HUDEP-2 (cell line): Measurements from ENCODE around the gene MED16.
A peak's percentile ranks its signal among the peaks of the same experiment; 100 is the strongest.
"Not testable (repeated sequence)": the region's sequence is repeated elsewhere in the genome, so short reads cannot be mapped to it uniquely, and the experiment has no call there.

ENCODE experiments used
- DNase-seq, 76 experiments: peaks; one replicate each; lab custom pipeline; 2025; ENCODE audit not compliant: unreplicated experiment in 76 of 76; lab: John Stamatoyannopoulos, UW

Gene MED16

DNA sequence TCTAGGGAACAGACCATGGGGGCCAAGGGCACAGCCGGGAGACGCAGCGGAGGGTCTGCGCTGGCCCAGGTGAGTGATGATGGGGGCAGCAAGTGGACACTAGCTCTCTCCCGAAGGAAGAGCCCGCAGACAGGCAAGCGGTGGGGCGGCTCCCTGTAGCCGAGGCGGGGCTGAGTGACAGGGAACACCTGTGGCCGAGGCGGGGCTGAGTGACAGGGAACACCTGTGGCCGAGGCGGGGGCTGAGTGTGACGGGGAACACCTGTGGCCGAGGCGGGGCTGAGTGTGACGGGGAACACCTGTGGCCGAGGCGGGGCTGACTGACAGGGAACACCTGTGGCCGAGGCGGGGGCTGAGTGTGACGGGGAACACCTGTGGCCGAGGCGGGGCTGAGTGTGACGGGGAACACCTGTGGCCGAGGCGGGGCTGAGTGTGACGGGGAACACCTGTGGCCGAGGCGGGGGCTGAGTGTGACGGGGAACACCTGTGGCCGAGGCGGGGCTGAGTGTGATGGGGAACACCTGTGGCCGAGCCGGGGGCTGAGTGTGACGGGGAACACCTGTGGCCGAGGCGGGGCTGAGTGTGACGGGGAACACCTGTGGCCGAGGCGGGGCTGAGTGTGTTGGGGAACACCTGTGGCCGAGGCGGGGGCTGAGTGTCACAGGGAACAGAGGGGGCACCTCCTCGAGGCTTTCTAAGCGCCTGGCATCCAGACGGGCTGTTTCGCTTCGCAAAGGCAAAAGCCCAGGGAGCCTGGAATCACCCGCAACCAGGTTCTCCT lies 1.4 kb downstream of the MED16 start:
- DNase-seq = not testable (repeated sequence)

DNA sequence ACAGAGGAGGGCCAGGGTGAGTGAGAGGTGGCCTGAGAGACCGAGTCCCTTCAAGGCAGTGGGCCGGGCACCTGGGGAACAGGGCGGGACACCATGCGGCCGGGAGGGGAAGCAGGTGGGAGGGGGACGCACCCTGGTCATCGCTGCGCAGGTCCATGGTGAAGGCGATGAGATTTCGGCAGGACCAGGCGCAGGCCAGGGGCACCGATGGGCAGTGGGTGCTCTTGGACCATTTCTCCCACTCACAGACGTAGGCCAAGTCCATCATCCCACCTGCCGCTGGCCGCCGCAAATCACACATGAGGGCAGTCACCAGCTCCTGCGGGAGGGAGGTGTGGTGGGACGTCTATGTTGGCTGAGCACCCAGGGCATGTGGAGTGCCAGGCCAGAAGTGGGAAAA lies 2.2 kb downstream of the MED16 start:
- DNase-seq = no peak

DNA sequence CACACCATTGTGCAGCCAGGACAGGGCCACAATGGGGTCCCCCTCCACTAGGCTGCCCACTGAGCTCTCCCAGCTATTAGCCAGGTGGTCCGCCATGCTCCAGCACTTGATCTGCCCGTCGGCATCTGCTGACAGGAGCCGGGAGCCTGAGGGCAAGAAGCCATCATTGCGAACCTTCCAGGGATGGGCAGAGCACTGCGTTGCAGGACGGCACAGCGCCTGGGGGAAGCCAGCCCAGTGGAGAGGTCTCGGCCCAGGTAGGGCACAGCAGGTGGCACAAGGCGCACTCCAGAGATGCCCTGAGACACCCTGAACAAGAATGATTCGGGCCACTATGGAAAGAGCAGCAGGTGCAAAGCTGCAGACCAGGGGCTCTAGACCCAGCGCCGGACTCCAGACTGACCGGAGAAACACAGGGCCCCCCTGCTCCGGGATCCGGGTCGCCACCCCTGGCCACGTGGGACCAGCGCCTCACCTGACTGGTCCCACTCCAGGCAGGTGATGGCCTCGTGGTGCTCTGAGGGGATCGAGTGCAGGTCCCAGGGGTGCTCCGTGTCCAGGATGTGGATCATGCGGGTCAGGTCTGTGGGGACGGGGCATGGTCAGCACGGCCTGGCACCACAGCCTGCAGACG lies 3.2 kb downstream of the MED16 start:
- DNase-seq = no peak

DNA sequence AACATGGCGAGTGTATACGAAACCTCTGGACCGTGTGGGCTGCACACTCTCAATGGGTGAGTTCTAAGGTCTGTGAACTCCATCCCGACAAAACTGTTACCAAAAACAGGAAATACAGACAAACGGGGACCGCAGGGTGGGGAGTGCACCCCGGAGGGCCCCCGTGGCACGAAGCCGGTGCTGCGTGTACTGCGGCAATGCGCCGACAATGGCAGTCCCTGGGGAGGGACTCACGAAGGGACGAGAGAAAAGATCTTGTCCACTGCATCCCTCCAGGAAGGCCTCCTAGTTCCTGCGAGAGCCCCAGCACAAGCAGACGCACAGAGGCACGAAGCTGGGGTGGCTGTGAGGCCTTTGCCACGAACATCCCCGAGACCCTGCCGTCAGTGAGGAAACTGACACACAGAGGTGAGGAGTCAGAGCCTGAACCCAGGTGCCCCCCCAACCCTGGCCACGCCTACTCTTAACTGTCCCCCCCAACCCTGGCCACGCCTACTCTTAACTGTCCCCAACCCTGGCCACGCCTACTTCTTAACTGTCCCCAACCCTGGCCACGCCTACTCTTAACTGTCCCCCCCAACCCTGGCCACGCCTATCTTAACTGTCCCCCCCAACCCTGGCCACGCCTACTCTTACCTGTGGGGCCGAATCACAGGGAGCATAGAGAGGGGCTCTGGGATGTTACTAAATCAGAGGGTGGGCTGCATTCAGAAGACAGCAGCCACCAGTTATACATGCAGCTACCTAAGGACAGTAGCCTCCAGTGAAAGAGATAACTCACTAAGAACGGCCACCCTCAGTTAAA lies 4.2 kb downstream of the MED16 start:
- peak in 54 of 76 experiments; percentile 16 to 79 (median 60) for DNase-seq

DNA sequence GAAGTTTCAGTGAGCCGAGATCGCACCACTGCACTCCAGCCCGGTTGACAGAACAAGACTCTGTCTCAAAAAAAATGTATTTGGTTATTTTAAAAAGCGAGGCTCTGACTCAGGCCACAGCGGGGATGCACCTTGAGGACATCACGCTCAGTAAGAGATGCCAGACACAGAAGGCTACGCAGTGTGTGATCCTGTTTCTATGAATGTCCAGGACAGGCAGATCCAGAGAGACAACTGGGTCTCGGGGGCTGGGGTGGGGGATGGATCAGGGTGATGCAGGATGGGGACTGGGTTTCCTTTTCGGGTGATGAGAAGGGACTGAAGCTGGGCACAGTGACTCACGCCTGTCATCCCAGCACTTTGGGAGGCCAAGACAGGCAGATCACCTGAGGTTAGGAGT lies 5.4 kb downstream of the MED16 start:
- no peak for DNase-seq

DNA sequence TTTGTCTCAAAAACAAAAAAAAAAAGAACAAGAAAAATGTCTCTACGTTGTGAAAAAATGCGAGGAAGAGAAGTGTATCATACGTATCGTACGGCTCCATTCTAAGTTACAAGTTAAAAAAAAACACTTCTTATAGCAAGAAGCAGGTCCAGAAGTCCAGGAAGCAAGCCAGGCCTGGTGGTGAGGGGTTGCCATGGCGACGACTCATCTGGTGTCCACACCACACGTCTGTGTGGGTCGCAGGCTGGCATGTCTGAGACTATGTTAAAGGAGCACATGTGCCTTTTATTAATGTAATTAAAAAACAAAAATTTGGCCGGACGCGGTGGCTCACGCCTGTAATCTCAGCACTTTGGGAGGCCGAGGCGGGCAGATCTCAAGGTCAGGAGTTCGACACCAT lies 5.9 kb downstream of the MED16 start:
- no peak for DNase-seq

DNA sequence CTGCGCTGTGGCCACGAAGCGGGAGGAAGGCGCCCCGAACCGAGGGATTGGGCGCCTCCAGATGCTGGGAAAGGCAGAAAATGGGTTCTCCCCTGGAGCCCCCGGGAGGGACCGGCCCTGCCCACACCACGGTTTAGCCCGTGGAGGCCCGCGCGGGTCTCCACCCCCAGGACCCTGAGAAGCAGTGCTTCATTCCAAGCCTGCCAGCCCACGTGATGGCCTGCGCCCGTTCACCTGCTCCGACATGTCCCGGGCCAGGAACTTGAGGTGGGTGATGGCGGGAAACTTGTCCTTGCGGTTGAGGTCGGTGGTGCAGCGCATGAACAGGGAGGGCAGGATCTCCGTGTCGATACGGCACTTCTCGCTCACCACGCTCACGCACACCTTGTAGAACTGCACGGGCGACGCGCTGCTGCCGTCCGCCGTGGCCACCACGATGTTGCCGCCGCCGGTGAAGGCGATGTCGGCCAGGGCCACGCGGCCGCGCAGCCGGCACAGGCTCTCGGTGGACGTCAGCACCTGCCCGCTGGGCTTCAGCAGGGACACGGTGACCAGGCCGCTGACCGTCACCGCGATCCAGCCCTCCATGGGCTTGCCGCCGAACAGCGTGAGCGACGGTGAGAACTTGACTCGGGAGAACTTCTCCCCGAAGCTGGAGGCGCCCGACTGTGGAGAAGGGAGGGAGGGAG lies 7.3 kb downstream of the MED16 start:
- DNase-seq = no peak

DNA sequence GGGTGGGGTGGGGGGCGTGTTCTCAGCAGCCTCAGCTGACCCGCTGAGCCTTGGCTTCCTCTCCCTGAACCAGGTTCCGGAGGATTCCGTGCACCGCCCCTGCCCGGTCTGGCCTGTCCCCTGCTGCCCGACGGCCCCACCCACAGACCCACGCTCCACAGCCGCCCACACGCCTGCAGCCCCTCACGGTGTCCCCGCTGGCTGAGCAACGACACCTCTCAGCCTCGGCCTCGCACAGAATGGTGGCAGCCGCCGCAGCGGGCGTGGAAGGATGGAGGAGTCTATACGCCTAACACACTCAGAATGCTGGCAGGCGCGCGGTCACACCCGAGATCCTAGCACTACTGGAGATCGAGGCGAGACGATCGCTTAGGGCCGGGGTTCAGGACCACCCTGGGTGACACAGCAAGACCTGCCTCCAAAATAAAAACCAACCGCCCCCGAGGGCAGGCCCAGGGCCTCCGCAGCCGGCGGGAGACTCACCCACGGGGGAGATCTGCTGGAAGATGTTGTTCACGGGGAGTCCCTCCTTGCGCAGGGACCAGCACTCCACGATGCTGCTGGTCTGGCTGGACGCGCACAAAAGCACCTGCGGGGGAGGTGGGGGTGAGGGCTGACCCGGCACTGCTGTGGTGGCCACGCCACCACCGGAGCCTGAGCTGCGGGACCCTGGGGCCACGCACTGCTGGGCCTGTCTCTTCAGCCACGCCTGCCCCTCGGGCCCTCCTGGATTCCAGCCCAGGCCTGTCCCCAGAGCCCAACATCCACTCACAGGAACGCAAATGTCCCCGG lies 8.4 kb downstream of the MED16 start:
- DNase-seq = no peak

DNA sequence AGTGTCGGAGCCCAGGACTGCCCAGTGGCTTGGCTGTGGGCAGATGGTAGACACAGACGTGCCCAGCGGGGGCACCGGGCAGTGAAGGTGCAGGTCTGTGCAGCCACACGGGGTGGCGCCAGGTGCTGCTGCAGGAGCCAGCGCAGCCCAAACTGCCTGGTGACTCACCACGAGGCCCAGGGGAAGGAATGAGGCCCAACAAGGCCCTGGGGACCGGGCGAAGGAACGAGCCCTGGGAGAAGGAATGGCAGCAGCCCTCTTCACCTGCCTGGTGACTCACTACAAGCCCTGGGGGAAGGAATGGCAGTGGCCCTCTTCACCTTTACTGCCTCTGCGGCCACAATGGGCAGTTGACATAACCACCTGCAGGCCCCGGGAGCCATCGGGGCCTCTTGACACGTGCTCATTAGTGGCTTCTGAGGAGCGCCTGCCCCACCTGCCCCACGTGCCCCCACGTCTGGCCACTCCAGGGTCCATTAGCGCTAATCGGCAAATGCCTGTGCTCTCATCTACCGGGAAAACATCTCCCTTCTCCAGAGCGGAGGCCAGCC lies 9.3 kb downstream of the MED16 start:
- no peak for DNase-seq

DNA sequence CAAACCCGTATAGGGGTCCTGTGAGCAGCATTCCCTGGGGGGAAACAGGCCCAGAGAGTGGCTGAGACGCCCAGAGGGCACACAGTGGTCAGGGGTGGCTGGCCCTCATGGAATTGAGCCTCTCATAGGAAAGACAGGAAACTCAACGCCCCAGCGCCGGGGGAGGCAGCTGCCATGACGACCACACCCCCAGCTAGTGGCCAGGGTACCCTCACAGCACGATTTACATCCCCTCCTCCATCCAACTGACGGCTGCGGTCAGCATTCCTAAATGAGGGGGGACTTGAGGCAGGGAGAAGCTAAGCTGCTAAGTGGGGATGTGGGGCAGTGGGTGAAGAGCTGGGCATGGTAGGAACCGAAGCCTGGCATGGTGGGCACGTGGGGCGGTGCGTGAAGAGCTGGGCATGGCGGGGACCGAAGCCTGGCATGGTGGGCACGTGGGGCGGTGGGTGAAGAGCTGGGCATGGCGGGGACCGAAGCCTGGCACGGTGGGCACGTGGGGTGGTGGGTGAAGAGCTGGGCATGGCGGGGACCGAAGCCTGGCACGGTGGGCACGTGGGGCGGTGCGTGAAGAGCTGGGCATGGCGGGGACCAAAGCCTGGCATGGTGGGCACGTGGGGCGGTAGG lies 10.0 kb downstream of the MED16 start:
- no peak for DNase-seq

DNA sequence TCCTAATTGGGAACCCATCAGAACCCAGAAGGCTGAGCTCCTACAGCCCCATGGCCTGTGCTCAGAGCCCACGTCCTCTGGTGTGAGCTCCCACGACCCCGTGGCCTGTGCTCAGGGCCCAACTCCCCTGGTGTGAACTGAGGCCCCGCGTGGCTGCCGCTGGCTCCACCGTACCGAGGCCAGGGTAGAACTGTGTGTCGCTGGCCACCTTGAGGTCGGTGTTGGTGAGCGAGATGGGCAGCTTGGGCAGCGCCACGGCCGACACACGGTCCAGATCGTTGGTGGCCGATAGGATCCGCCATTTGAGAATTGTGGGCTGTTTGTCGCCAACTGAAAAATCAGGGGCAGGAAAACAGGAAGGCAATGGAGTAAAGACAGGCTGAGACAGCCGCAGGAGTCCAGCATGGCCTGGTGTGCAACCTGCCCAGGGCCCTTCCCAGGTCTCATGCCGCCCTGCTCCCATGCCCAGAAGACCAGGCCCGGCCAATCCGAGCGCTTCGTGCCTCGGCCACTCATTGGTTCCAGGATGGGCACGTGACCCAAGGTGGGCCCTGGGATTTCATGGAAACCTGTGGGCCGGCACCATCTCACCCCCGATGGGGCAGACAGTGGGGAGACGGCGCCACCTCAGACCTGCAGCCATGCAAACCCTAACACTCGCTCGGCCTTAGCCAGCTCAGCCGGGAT lies 11.5 kb downstream of the MED16 start:
- no peak for DNase-seq

DNA sequence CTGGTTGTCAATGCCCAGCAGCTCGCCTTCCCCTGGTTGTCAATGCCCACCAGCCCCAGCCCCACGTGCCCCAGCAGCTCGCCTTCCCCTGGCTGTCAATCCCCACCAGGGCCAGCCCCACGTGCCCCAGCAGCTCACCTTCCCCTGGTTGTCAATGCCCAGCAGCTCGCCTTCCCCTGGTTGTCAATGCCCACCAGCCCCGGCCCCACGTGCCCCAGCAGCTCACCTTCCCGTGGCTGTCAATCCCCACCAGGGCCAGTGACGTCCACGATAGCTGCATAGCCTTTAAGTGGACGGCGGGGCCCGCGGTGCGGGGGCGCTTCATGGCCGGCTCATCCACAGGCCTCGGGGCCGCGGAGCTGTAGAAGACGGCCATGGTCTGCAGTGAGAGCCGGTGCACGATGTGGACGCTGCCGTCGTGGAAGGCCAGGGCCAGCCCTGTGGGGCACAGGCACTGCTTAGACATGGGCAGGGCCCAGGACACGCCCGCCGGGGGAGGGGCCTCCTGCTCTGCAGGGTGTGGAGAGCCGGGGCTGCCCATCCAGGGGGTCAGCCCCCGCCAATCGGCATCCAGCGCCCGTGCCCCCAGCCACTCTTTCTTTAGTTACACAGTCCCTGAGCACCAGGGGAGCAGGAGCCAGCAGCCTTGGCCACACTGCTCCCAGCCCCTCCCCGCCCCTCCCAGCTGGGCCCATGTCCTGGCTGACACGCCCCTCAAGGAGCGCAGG lies 13.1 kb downstream of the MED16 start:
- peak in 1 of 76 experiments; percentile 28 for DNase-seq

DNA sequence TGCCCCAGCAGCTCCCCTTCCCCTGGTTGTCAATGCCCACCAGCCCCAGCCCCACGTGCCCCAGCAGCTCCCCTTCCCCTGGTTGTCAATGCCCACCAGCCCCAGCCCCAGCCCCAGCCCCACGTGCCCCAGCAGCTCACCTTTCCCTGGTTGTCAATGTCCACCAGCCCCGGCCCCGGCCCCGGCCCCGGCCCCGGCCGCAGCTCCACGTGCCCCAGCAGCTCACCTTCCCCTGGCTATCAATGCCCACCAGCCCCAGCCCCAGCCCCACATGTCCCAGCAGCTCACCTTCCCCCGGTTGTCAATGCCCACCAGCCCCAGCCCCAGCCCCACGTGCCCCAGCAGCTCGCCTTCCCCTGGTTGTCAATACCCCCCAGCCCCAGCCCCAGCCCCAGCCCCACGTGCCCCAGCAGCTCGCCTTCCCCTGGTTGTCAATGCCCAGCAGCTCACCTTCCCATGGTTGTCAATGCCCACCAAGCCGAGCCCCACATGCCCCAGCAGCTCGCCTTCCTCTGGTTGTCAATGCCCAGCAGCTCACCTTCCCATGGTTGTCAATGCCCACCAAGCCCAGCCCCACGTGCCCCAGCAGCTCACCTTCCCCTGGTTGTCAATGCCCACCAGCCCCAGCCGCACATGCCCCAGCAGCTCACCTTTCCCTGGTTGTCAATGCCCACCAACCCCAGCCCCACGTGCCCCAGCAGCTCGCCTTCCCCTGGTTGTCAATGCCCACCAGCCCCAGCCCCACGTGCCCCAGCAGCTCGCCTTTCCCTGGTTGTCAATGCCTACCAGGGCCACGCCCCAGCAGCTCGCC lies 14.0 kb downstream of the MED16 start:
- DNase-seq = not testable (repeated sequence)

DNA sequence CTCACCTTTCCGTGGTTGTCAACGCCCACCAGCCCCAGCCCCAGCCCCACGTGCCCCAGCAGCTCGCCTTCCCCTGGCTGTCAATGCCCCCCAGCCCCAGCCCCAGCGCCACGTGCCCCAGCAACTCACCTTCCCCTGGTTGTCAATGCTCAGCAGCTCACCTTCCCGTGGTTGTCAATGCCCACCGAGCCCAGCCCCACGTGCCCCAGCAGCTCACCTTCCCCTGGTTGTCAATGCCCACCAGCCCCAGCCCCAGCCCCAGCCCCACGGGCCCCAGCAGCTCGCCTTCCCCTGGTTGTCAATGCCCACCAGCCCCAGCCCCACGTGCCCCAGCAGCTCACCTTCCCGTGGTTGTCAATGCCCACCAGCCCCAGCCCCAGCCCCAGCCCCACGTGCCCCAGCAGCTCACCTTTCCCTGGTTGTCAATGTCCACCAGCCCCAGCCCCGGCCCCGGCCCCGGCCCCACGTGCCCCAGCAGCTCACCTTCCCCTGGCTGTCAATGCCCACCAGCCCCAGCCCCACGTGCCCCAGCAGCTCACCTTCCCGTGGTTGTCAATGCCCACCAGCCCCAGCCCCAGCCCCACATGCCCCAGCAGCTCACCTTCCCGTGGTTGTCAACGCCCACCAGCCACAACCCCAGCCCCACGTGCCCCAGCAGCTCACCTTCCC lies 14.9 kb downstream of the MED16 start:
- not testable (repeated sequence) for DNase-seq

DNA sequence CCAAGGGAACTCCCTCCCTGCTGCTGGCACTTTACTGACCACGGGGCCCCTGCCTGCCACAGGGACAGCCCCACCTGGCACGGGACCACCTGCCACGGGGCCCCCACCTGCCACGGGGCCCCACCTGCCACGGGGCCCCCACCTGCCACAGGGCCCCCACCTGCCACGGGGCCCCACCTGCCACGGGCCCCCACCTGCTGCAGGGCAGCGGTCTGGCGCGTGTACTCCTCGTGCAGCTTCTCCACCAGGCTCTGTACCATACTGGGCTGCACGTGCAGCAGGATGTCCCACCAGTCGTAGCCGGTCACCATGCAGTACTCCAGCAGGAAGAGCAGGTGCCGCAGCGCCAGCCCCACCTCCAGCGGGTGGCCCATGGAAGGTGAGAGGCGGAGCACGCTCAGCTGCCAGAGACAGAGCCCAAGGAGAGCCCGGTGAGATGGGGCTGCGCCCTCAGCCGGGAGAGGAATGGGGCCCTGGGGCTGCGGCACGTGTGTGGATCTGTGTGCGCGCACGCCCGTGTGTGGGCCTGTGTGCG lies 16.1 kb downstream of the MED16 start:
- DNase-seq = no peak

DNA sequence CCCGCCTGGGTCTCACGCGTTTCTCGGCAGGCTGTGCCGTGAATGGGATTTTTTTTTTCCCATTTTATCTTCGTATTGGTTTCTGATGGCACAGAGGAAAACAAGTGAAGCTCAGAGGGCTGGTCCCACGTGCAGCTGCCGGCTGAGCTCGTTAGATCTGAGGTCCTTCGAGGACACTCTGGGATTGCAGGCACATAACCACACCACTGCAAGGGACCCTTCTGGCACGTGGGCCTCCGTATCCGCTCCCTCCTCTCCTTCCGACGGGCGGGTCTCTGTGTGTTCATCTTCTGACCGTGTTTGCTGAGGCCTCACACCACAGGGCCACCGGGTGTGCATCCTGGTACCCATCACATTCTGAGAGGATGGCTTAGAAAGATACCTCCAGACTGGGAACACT lies 16.9 kb downstream of the MED16 start:
- no peak for DNase-seq
